Gastrocnemius medialis (tissue), 4 donors: Measurements from ENCODE around the gene GATC. TPM values are rescaled to one million over a fixed set of nuclear protein-coding genes. Genes with fewer than 3 reads are reported as not detected.

ENCODE experiments used
- ATAC-seq, 2 donors: fragments of 150-250 bp; one replicate each; pipeline ENCODE4 v1.9.1; 2016
- DNase-seq, 2 donors: peaks; one replicate each; pipeline ENCODE4 v3.0.0-alpha.2; 2019
- H3K27ac ChIP-seq, 4 donors: fragments of 200-600 bp; sonication (generic); 1 replicate in 1 of 4; 2 replicates in 3 of 4; pipeline ENCODE4 v1.5.1; 2016 to 2018; ENCODE audit warnings: mild to moderate bottlenecking in 2 of 4, moderate library complexity in 1 of 4
- H3K27me3 ChIP-seq, 3 donors: fragments of 200-600 bp; sonication (generic) in 2 of 3; 1 replicate in 1 of 3; 2 replicates in 2 of 3; pipeline versions ENCODE4 v1.5.1 to v1.6.0; 2016 to 2019; ENCODE audit warnings: mild to moderate bottlenecking in 1 of 3, moderate library complexity in 1 of 3
- H3K36me3 ChIP-seq, 2 donors: fragments of 200-600 bp; sonication (generic) in 1 of 2; one replicate each; pipeline ENCODE4 v1.5.1; 2017 to 2018
- H3K4me1 ChIP-seq, 2 donors: fragments of 200-600 bp; sonication (generic) in 1 of 2; one replicate each; pipeline ENCODE4 v1.5.1; 2016 to 2017; ENCODE audit warnings: mild to moderate bottlenecking in 2 of 2
- H3K4me3 ChIP-seq, 4 donors: fragments of 200-600 bp; sonication (generic) in 3 of 4; 1 replicate in 1 of 4; 2 replicates in 3 of 4; pipeline ENCODE4 v1.5.1; 2016 to 2019; ENCODE audit warnings: mild to moderate bottlenecking in 2 of 4
- H3K9me3 ChIP-seq, 3 donors: fragments of 200-600 bp; sonication (generic) in 2 of 3; 1 replicate in 1 of 3; 2 replicates in 2 of 3; pipeline ENCODE4 v1.5.1; 2016 to 2019
- POLR2A ChIP-seq, 2 donors: fragments of 450-650 bp; IDR thresholded peaks; one replicate each; pipeline ENCODE4 v1.6.1; 2017; ENCODE audit warnings: antibody characterized with exemption in 2 of 2, mild to moderate bottlenecking in 2 of 2, moderate library complexity in 2 of 2
- in situ Hi-C, 4 donors: fragments of 200-750 bp; cut with MboI; loops; one replicate each; pipeline versions ENCODE4 v1.15.0 to v1.8.0; 2017; ENCODE audit warnings: low sequenced_read_pairs in 4 of 4
- intact Hi-C: fragments of 100-400 bp; cut with DNase I; formaldehyde crosslinking; loops from one replicate; pipeline ENCODE4 v1.15.1; 2023; ENCODE audit warnings: low total_unique reads
- total RNA-seq, 4 donors: library from RNA; depleted of rRNA; stranded (reverse); fragments of >200 nt; gene quantifications; one replicate each; pipeline versions ENCODE4 v1.1.0 to v1.2.3, GENCODE V29; 2016
- TF ChIP-seq, protein P1 (sequence below), 5 experiments: fragments of 450-650 bp in 3 of 5; fragments of 200-600 bp in 2 of 5; sonication (generic) in 2 of 5; IDR thresholded peaks in 4 of 5; conservative IDR thresholded peaks in 1 of 5; 1 replicate in 4 of 5; 2 replicates in 1 of 5; pipeline ENCODE4 v1.5.1; 2016 to 2019; ENCODE audit warnings: antibody characterized with exemption in 5 of 5, mild to moderate bottlenecking in 3 of 5, moderate library complexity in 3 of 5

GATC gene
- total RNA-seq, 4 donors from 2014 or later: 14.5 to 20.7 (median 18.4) TPM

DNA sequence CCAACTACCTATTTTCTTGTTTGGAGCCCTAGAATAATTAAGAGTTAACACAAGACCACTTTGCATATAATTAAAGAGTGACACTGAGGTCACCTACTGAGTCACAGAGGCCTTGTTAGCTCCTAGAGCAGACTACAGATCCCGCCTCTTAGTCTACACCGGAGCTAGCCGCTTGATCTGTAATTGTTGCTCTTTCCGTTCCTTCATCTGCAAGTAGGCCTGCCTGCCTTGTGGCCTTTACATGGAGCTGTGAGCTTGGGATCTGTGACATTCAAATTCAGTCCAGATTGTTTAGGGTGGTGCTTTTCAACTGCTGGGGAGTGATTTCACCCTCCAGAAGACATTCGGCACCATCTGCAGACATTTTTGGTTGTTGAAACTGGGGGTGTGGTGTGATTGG, 44.1 kb downstream of the GATC start:
- intact Hi-C loops (no loop called here), in situ Hi-C loops (no loop called here)
- peaks cover 13 to 16% of the 10 kb centered on the region in 2 donors for H3K4me1 ChIP-seq
- DNase-seq (no peak), ATAC-seq (no peak)
- no peaks in the 10 kb centered on the region for H3K9me3 ChIP-seq
- no peak for TF ChIP-seq POLR2A (IDR thresholded peaks at IDR 0.05)
- H3K27me3 ChIP-seq: no peaks in the 10 kb centered on the region
- no peaks in the 10 kb centered on the region for H3K36me3 ChIP-seq
- H3K4me3 ChIP-seq: no peak overlapping the region
- peak overlapping the region in 2 of 4 donors; percentile 62 to 79 for H3K27ac ChIP-seq

DNA sequence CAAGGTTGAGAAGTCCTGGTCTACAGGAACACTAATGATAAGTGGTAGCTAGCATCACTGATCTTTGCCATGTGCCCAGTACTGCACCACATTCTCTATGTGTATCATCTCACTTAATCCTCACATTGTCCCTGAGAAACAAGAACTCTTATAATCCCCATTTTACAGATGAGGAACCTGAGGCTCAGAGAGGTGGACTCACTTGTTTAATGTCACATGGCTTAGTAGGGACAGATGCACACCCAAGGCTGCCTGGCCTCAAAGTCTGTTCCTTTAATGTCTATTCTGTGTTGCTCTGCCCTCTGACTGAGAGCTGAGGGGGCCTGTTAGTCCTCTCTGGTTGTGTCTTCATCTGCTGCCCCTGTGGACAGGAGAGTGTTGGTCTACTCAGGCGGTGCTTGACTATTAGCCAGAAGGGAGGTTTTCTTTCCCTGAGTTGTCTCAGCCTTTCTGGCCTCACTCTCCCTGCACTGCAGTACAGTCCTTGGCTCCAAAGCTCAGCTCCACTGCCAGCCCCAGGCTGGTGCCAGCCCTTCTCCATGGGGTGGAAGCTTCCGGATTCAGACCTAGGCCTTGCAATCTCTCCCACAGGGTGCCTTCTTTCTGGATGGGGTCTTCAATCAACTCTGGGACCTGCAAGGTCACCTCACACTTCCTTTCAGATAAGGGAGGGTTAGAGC, 44.7 kb downstream of the GATC start:
- no peaks in the 10 kb centered on the region for H3K36me3 ChIP-seq
- H3K27ac ChIP-seq: peak overlapping the region; percentile 22 to 79 (median 55)
- H3K4me3 ChIP-seq: no peak overlapping the region
- no peaks in the 10 kb centered on the region for H3K9me3 ChIP-seq
- intact Hi-C loops (no loop called here), in situ Hi-C loops (no loop called here)
- TF ChIP-seq, protein P1, sequence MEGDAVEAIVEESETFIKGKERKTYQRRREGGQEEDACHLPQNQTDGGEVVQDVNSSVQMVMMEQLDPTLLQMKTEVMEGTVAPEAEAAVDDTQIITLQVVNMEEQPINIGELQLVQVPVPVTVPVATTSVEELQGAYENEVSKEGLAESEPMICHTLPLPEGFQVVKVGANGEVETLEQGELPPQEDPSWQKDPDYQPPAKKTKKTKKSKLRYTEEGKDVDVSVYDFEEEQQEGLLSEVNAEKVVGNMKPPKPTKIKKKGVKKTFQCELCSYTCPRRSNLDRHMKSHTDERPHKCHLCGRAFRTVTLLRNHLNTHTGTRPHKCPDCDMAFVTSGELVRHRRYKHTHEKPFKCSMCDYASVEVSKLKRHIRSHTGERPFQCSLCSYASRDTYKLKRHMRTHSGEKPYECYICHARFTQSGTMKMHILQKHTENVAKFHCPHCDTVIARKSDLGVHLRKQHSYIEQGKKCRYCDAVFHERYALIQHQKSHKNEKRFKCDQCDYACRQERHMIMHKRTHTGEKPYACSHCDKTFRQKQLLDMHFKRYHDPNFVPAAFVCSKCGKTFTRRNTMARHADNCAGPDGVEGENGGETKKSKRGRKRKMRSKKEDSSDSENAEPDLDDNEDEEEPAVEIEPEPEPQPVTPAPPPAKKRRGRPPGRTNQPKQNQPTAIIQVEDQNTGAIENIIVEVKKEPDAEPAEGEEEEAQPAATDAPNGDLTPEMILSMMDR (IDR thresholded peaks at IDR 0.05 in 4 of 5, conservative IDR thresholded peaks at IDR 0.05 in 1 of 5): no peak
- TF ChIP-seq POLR2A (IDR thresholded peaks at IDR 0.05): no peak
- DNase-seq: peak; percentile 11 to 58
- H3K27me3 ChIP-seq: no peaks in the 10 kb centered on the region
- peak; percentile 27 to 30 for ATAC-seq
- H3K4me1 ChIP-seq: peaks cover 16% of the 10 kb centered on the region in 2 donors

GRCh38 chr12:120495186-120495730, 49.0 kb downstream of the GATC start:
- DNase-seq: no peak
- H3K4me3 ChIP-seq: peak overlapping the region; percentile 66 to 100 (median 86)
- peak; percentile 1 for ATAC-seq
- no peaks in the 10 kb centered on the region for H3K27me3 ChIP-seq
- in situ Hi-C loops (no loop called here), intact Hi-C loops (loop anchor here (5.0 kb wide), 1 partner anchor 87 kb away; the partner anchor contains the start of gene POP5)
- TF ChIP-seq, protein P1 (IDR thresholded peaks at IDR 0.05 in 4 of 5, conservative IDR thresholded peaks at IDR 0.05 in 1 of 5): no peak
- no peak for TF ChIP-seq POLR2A (IDR thresholded peaks at IDR 0.05)
- peak overlapping the region; percentile 84 to 92 (median 85) for H3K27ac ChIP-seq
- H3K4me1 ChIP-seq: peaks cover 28 to 31% of the 10 kb centered on the region in 2 donors
- H3K36me3 ChIP-seq: peaks cover 0 to 17% of the 10 kb centered on the region in 2 donors
- H3K9me3 ChIP-seq: no peaks in the 10 kb centered on the region

DNA sequence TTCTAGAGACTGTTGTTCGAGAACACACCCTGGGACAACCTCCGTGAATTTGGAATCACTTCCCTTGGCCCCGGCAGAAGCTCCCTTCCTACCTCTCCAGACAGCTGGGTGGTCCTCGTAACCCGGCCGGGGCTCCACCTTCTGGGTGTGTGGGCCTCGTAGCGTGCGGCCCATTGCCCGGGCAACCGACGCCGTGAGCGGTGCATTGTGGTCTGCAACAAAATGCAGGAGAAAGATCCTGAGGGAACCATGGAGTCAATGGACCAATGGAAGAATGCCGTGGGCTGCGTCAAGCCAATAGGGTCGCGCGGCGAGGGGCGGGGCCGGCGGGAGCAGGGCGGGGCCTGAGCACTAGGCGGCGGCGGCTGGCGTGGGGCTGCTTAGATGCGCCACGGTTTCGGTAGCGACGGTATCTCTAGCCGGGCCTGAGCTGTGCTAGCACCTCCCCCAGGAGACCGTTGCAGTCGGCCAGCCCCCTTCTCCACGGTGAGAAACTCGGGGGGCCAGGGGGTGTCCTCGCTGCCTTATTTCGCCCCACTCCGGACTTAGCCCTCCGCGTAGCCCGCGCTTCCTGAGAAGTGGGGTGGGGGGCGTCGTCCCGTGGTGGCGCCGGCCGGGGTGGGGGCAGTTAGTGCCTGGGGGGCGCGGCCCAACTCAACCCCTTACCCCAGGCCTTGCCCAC, 49.6 kb downstream of the GATC start, which contains the start of gene DYNLL1:
Gene DYNLL1 (plus strand): TSS at position 383 of the 682 bp plus-strand sequence. CDS start 309 bp downstream, outside the sequence.
- Histone ChIP-seq H3K27me3 (no peaks in the 10 kb centered on the region), H3K4me1 (peaks cover 25 to 28% of the 10 kb centered on the region in 2 donors), H3K36me3 (peaks cover 0 to 21% of the 10 kb centered on the region in 2 donors), H3K27ac (peak within 1 kb of the TSS; percentile 84 to 92 (median 85)), H3K4me3 (peak within 1 kb of the TSS; percentile 66 to 100 (median 86)), H3K9me3 (no peaks in the 10 kb centered on the region)
- peak; percentile 92 to 96 for DNase-seq
- peak; percentile 98 for ATAC-seq
- TF ChIP-seq, protein P1 (IDR thresholded peaks at IDR 0.05 in 4 of 5, conservative IDR thresholded peaks at IDR 0.05 in 1 of 5): peak in 1 of 5 experiments; percentile 25
- peak; percentile 79 to 89 for TF ChIP-seq POLR2A (IDR thresholded peaks at IDR 0.05)
- intact Hi-C loops: loop anchor here (1.0 to 5.0 kb wide), 4 partner anchors 27 to 86 kb away; partner anchors contain the start of genes COQ5, COX6A1, POP5 and SRSF9
- in situ Hi-C loops: no loop called here
